UCSD-AML1 (cell line): Measurements from ENCODE around the gene ZC3H7A.
A peak's percentile ranks its signal among the peaks of the same experiment; 100 is the strongest.
"Not testable (repeated sequence)": the region's sequence is repeated elsewhere in the genome, so short reads cannot be mapped to it uniquely, and the experiment has no call there.

ENCODE experiments used
- DNase-seq: peaks from one replicate; lab custom pipeline; 2025; ENCODE audit not compliant: unreplicated experiment; lab: John Stamatoyannopoulos, UW

Gene ZC3H7A

GRCh38 chr16:11797166-11797956 lies at the start of gene ZC3H7A:
Gene ZC3H7A (minus strand): TSS chr16:11797258. CDS start chr16:11782354, 14,904 bp downstream.
- DNase-seq: peak; percentile 99

- no peak for DNase-seq
These were observed 47.4 kb upstream of the ZC3H7A start for GRCh38 chr16:11844499-11844898.

GRCh38 chr16:11843861-11844260 lies 46.8 kb upstream of the ZC3H7A start:
- no peak for DNase-seq

DNA sequence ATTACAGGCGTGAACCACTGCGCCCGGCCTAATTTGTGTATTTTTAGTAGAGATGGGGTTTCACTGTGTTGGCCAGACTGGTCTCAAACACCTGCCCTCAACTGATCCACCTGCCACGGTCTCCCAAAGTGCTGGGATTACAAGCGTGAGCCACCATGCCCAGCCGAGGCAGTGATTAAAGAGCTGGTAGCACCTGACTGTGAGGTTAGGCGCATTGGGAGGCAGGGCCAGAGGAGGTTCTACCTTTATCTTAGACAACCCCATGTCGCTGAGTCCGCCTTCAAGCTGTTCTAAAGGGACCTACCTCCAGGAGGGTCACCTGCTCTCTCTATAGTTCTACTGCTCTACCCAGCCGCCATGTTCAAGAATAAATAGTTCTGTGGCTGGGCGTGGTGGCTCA lies 46.1 kb upstream of the ZC3H7A start:
- no peak for DNase-seq

GRCh38 chr16:11841026-11841425 lies 44.0 kb upstream of the ZC3H7A start:
- no peak for DNase-seq

GRCh38 chr16:11836650-11837244 lies 39.7 kb upstream of the ZC3H7A start:
- no peak for DNase-seq

DNA sequence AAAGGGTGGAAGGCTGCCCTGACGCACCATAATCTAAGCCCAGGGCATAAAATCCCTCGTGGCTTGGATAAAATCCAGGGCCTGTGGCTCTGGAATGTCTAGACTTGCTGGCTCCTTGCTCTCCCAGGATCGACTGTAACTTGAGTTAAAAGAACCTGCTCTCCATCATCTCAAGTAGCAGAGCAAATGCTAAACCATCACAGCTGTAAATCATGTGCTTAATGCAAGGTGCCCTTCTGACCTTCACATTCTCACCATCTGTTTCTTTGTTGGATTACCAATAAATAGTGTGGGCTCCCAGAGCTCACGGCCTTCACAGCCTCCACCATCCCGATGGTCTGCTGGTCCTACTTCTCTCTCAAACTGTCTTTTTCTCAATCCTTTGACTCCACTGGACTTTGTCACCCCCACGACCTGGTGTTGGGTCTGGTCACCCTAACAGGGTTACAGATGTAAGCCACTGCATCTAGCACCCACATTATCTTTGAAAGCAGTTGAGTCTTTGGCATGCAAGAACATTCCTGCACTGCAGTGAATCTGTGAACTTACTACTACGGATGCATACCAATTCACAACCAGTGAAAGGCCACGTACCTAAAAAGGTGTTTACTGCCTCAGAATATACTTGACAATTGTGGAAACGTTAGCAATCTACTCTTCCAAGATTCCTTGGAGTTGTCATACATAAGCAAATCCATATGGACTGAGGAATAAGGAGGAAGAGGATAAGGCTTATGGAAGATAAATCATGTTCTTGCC lies 39.0 kb upstream of the ZC3H7A start:
- no peak for DNase-seq

DNA sequence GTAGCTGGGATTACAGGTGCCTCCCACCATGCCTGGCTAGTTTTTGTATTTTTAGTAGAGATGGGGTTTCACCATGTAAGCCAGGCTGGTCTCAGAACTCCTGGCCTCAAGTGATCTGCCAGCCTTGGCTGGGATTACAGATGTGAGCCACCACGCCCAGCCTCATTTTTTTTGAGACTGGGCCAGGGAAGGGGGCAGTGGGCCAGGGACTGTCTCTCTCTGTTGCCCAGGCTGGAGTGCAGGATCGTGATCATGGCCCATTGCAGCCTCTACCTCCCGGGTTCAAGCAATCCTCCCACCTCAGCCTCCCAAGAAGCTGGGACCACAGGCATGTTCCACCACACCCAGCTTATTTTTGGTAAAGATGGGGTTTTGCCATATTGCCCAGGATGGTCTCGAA lies 38.3 kb upstream of the ZC3H7A start:
- no peak for DNase-seq

- no peak for DNase-seq
These were observed 37.1 kb upstream of the ZC3H7A start for GRCh38 chr16:11833951-11834695.

- no peak for DNase-seq
These were observed 31.6 kb upstream of the ZC3H7A start for GRCh38 chr16:11828696-11829095.

DNA sequence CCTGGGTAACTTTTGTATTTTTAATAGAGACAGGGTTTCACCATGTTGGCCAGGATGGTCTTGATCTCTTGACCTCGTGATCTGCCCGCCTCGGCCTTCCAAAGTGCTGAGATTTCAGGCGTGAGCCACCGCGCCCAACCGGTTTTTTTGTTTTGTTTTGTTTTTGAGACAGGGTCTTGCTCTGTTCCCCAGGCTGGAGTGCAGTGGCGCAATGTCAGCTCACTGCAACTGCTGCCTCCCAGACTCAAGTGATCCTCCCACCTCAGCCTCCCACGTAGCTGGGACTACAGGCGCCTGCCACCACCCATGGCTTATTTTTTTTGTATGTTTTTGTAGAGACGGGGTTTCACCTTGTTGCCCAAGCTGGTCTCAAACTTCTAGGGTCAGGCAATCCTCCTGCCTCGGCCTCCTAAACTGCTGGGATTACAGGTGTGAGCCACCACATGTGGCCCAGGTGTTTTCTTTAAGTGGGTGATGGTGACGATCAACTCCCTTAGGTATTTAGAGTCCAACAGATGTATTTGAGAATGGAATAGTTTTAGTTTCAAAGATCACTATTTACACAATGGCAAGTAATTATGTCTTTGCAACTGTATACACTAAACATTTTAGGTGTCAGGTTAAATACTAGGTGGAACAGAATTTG lies 28.6 kb upstream of the ZC3H7A start:
- DNase-seq: not testable (repeated sequence)

DNA sequence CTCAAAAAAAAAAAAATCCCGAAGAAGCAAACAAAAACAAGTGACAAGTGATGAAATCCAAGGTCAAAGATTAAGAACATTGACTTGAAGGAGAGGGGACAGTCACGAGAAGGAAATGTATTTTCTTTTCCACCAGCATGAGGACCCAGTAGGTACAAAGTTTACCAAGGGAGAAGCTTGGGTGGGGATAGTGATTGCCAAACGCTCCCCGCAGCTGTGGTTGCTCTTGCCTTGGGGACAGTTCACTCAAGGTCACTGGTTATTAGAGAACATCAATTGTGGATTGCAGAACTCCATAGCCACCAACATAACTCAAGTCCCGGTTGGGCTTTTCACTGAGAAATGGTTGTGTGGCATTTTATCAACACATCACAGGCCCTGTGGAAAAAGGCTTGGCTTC lies 27.3 kb upstream of the ZC3H7A start:
- DNase-seq: no peak

- DNase-seq: not testable (repeated sequence)
These were observed 26.6 kb upstream of the ZC3H7A start for GRCh38 chr16:11823645-11824044.

DNA sequence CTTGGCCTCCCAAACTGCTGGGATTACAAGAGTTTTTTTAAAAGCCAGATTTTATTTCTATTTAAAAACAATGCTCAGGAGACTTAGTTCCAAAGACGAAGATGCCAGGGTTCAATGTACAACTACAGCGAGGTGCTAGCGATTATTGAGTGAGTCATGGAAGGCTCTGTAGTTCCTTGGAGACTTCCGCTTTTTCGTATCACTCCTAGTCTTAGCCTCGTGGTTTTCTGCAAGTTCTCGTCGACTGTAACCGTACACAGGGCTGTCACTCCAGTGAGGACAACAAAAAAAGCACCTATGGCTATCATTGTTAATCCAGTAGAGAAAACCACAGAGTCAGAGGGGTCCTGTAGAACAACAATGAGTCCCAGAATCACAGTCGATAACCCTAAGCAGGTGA lies 22.7 kb upstream of the ZC3H7A start:
- DNase-seq: no peak

GRCh38 chr16:11818970-11819369 lies 21.9 kb upstream of the ZC3H7A start:
- not testable (repeated sequence) for DNase-seq

GRCh38 chr16:11816123-11816522 lies 19.1 kb upstream of the ZC3H7A start:
- DNase-seq: no peak

- DNase-seq: not testable (repeated sequence)
These were observed 17.7 kb upstream of the ZC3H7A start for GRCh38 chr16:11814800-11815199.

- DNase-seq: no peak
These were observed 9.7 kb upstream of the ZC3H7A start for GRCh38 chr16:11806721-11807120.

DNA sequence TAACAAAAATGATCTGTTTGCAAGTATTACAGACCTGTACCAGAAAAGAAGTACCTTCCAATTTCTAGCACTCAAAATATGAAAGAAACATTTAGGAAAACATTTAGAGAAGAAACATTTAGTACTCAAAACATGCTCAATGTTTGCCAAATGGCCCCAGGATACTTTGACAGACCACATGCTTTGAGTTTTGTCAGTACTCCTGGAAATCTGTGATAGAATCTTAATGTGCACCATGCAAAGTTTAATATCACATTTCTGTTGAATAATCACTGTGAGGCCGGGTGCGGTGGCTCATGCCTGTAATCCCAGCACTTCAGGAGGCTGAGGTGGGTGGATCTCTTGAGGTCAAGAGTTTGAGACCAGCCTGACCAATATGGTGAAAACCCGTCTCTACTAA lies 8.5 kb upstream of the ZC3H7A start:
- DNase-seq: no peak

DNA sequence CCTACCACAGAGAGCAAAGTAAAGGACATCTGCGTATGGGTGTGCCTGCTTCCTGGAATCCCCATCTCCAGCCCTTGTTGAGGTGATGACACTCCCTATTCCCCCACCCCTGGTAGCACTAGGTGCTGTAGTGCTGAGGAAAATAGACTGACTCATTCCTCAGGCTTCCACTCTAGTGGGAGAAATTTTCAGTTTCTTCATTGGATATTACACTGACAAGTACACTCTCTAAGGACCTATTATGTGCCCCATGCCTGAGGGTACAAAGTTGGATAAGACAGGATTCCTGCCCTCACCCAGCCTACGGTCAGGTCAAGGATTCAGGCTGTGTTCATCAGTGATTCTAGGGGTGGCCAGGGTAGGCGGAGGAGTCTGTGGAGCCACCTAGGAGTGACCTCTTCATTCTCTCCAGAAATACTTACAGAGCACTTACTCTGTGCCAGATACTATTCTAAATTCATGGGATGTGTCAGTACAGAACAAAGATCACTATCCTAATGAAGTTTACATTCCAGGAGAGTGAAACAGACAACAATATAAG lies 4.5 kb upstream of the ZC3H7A start:
- no peak for DNase-seq

GRCh38 chr16:11800382-11800718 lies 3.3 kb upstream of the ZC3H7A start:
- no peak for DNase-seq
